ENCODE measurements around the gene FMOD. TPM values are rescaled to one million over a fixed set of nuclear protein-coding genes. Genes with fewer than 3 reads are reported as not detected.

FMOD gene
- total and polyA plus RNA-seq, 2 donors (not counting 3 experiments of a cell fraction or from before 2014, with no cell fraction given), result 0.11 to 0.12 TPM

DNA sequence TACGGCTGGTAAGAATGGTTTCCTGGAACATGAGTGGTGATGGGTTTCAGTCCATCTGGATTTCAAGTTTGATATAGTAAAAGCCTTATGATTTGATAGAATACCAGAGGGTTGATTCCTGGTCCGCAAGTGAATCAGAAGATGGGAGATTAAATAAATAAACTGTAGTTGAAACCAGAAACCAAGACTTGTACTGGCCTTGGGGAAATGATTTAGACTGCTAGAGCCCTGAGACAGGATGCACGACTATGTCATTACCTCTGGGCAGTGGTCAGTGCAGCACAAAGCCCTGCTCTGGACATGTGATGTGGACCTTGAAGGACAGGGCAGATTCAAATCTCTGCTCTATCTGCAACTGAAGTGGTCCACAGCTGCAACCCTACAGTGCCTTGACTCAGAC lies 15.6 kb upstream of the FMOD start:
- Histone ChIP-seq H3K4me3 (replicated peaks in 1 of 3; ENCODE audit: insufficient read depth in 1 of 3, low read depth in 1 of 3, low read length in 3 of 3) (no peak overlapping the region), H3K27ac (ENCODE audit: insufficient read depth, low read depth, low read length) (no peak overlapping the region), H3K9me3 (replicated peaks; ENCODE audit: control insufficient read depth, insufficient read depth, low read length) (no peaks in the 10 kb centered on the region), H4K20me1 (replicated peaks; ENCODE audit: control insufficient read depth, extremely low read depth, insufficient read depth, low read length) (no peaks in the 10 kb centered on the region), H3K79me2 (ENCODE audit: control insufficient read depth, insufficient read depth, low read length) (no peaks in the 10 kb centered on the region), H2AFZ (ENCODE audit: low read depth, low read length) (no peak overlapping the region), H3K4me2 (ENCODE audit: insufficient read depth, low read length) (no peak overlapping the region), H3K36me3 (ENCODE audit: control insufficient read depth in 2 of 2, extremely low read depth in 1 of 2, insufficient read depth in 2 of 2, low read length in 2 of 2) (no peaks in the 10 kb centered on the region), H3K27me3 (ENCODE audit: control insufficient read depth in 2 of 2, insufficient read depth in 2 of 2, low read length in 2 of 2) (peaks cover 28 to 52% of the 10 kb centered on the region in 2 experiments), H3K9ac (replicated peaks; ENCODE audit: extremely low read depth, insufficient read depth, low read length) (no peak overlapping the region), H3K9me1 (replicated peaks; ENCODE audit: control insufficient read depth, extremely low read depth, insufficient read depth, low read length) (no peaks in the 10 kb centered on the region), H3K4me1 (ENCODE audit: control insufficient read depth, extremely low read depth, insufficient read depth, low read length) (no peaks in the 10 kb centered on the region)
- BruUV-seq (replicated peaks), result no TSS peak
- dilution Hi-C loops (cut with MboI; ENCODE audit: extremely low pct_ligation_motif_present, low sequenced_read_pairs) (loop anchor here (10.0 kb wide), 1 partner anchor 58 kb away; no protein-coding TSS in a partner anchor), intact Hi-C loops (cut with micrococcal nuclease) (no loop called here)
- FAIRE-seq, result no peak
- no peak for DNase-seq (ENCODE audit: low read depth, low spot score)
- TF ChIP-seq FOS (IDR thresholded peaks at IDR 0.05; ENCODE audit: borderline replicate concordance, insufficient read depth, low read length), result no peak
- TF ChIP-seq MYC (IDR thresholded peaks at IDR 0.05; ENCODE audit: low read depth, low read length), result no peak
- TF ChIP-seq, protein P1, sequence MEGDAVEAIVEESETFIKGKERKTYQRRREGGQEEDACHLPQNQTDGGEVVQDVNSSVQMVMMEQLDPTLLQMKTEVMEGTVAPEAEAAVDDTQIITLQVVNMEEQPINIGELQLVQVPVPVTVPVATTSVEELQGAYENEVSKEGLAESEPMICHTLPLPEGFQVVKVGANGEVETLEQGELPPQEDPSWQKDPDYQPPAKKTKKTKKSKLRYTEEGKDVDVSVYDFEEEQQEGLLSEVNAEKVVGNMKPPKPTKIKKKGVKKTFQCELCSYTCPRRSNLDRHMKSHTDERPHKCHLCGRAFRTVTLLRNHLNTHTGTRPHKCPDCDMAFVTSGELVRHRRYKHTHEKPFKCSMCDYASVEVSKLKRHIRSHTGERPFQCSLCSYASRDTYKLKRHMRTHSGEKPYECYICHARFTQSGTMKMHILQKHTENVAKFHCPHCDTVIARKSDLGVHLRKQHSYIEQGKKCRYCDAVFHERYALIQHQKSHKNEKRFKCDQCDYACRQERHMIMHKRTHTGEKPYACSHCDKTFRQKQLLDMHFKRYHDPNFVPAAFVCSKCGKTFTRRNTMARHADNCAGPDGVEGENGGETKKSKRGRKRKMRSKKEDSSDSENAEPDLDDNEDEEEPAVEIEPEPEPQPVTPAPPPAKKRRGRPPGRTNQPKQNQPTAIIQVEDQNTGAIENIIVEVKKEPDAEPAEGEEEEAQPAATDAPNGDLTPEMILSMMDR (IDR thresholded peaks at IDR 0.05; ENCODE audit: extremely low read depth in 1 of 2, insufficient read depth in 1 of 2, low read depth in 1 of 2, low read length in 2 of 2), result no peak
- TF ChIP-seq, protein P2, sequence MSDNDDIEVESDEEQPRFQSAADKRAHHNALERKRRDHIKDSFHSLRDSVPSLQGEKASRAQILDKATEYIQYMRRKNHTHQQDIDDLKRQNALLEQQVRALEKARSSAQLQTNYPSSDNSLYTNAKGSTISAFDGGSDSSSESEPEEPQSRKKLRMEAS (IDR thresholded peaks at IDR 0.05; ENCODE audit: insufficient read depth, insufficient read length), result no peak
- TF ChIP-seq POLR2AphosphoS5 (IDR thresholded peaks at IDR 0.05; ENCODE audit: insufficient read depth, low read depth, low read length), result no peak
- no peak for TF ChIP-seq POLR2A (IDR thresholded peaks at IDR 0.05; ENCODE audit: low read depth, low read length)
- no peak for TF ChIP-seq EZH2 (IDR thresholded peaks at IDR 0.05; ENCODE audit: borderline replicate concordance, low read depth, low read length, severe bottlenecking)
- TF ChIP-seq JUN (IDR thresholded peaks at IDR 0.05; ENCODE audit: borderline replicate concordance, insufficient read depth, insufficient read length, low read depth), result no peak
- TF ChIP-seq GATA2 (IDR thresholded peaks at IDR 0.05; ENCODE audit: insufficient read depth, insufficient read length, low read depth, low read length), result no peak
- ChIA-PET CTCF (interaction anchor here (2.8 kb wide), 1 partner anchor 10 kb away, joined by 7 read pairs; no protein-coding TSS in a partner anchor), POLR2A (no interaction called here)
